Sigmoid colon (tissue), 4 donors: ENCODE measurements around the gene FGFR2.

Source experiments
- POLR2A ChIP-seq, 2 donors: fragments of 450-650 bp; IDR thresholded peaks; one replicate each; pipeline ENCODE4 v1.6.1; 2016; ENCODE audit warnings: antibody characterized with exemption in 2 of 2, mild to moderate bottlenecking in 2 of 2, moderate library complexity in 2 of 2
- POLR2AphosphoS5 ChIP-seq, 4 donors: sonication (generic); formaldehyde crosslinking; IDR thresholded peaks; one replicate each; pipeline ENCODE4 v1.6.1; 2017; ENCODE audit warnings: antibody characterized with exemption in 4 of 4
- TF ChIP-seq, protein P1 (sequence below), 4 experiments: fragments of 450-650 bp in 3 of 4; fragments of 200-600 bp in 1 of 4; IDR thresholded peaks; one replicate each; pipeline ENCODE4 v1.5.1; 2016 to 2019; ENCODE audit warnings: antibody characterized with exemption in 4 of 4, mild to moderate bottlenecking in 3 of 4, moderate library complexity in 2 of 4

DNA sequence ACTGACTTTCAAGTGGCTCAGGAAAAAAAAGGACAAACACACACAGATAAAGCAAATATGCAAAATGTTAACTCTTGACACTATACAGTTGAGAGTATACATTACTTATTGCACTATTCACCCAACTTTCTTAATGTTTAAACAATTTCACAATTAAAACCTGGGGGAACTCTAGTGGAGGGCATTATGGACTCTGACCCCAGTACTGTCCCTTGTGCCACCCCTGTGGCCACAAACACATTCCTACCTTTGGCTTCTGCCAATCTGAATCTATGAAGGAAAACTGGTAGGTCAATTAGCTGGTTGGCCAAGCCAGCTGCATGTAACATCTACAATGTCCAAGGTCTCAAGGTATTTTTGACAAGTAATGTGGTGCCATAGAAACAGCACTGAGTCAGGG is 7.5 kb upstream of the FGFR2 start:
- TF ChIP-seq, protein P1, sequence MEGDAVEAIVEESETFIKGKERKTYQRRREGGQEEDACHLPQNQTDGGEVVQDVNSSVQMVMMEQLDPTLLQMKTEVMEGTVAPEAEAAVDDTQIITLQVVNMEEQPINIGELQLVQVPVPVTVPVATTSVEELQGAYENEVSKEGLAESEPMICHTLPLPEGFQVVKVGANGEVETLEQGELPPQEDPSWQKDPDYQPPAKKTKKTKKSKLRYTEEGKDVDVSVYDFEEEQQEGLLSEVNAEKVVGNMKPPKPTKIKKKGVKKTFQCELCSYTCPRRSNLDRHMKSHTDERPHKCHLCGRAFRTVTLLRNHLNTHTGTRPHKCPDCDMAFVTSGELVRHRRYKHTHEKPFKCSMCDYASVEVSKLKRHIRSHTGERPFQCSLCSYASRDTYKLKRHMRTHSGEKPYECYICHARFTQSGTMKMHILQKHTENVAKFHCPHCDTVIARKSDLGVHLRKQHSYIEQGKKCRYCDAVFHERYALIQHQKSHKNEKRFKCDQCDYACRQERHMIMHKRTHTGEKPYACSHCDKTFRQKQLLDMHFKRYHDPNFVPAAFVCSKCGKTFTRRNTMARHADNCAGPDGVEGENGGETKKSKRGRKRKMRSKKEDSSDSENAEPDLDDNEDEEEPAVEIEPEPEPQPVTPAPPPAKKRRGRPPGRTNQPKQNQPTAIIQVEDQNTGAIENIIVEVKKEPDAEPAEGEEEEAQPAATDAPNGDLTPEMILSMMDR (IDR thresholded peaks at IDR 0.05), result no peak
- TF ChIP-seq POLR2A (IDR thresholded peaks at IDR 0.05) (no peak), POLR2AphosphoS5 (IDR thresholded peaks at IDR 0.05) (no peak)
